Measurements from ENCODE around the gene FAM162A. TPM values are rescaled to one million over a fixed set of nuclear protein-coding genes. Genes with fewer than 3 reads are reported as not detected.

Gene FAM162A
- total RNA-seq, 1 donor from 2014 or later, result 51.2 TPM

GRCh38 chr3:122451371-122451770 lies 67.4 kb downstream of the FAM162A start:
- no peak for TF ChIP-seq CTCF (IDR thresholded peaks at IDR 0.05; ENCODE audit: unreplicated experiment)
- no peak for DNase-seq (ENCODE audit: low spot score in 2 of 2, unreplicated experiment in 2 of 2)
- H3K4me3 Mint-ChIP-seq, result no peak overlapping the region
- H3K27me3 Mint-ChIP-seq (ENCODE audit: low read depth), result no peaks in the 10 kb centered on the region
- H3K27ac Mint-ChIP-seq, result no peak overlapping the region
- H3K4me1 Mint-ChIP-seq, result no peaks in the 10 kb centered on the region
- H3K9me3 Mint-ChIP-seq, result peaks cover 18% of the 10 kb centered on the region
- peaks cover 56% of the 10 kb centered on the region for H3K36me3 Mint-ChIP-seq

DNA sequence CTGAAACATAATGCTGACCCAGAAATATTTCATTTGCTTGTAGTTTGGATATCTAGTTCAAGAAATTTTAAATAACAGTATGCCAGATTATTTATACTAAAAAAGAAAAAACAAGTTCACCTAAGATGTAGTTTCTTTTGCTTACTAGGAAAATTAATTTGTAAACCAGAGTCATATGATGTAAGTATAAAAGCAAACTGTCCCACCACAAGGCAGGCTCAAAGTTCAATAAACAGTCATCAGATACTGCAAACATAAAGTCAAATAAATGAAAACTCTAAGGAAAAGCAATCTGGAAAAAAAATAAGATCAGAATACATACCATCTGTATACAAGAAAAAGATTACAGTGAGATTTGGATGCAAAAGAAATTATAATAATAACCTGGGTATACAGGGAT lies 72.1 kb downstream of the FAM162A start:
- no peak overlapping the region for H3K4me3 Mint-ChIP-seq
- no peaks in the 10 kb centered on the region for H3K4me1 Mint-ChIP-seq
- no peak overlapping the region for H3K27ac Mint-ChIP-seq
- no peaks in the 10 kb centered on the region for H3K27me3 Mint-ChIP-seq (ENCODE audit: low read depth)
- H3K36me3 Mint-ChIP-seq, result peaks cover 30% of the 10 kb centered on the region
- no peak for TF ChIP-seq CTCF (IDR thresholded peaks at IDR 0.05; ENCODE audit: unreplicated experiment)
- no peak for DNase-seq (ENCODE audit: low spot score in 2 of 2, unreplicated experiment in 2 of 2)
- no peaks in the 10 kb centered on the region for H3K9me3 Mint-ChIP-seq

DNA sequence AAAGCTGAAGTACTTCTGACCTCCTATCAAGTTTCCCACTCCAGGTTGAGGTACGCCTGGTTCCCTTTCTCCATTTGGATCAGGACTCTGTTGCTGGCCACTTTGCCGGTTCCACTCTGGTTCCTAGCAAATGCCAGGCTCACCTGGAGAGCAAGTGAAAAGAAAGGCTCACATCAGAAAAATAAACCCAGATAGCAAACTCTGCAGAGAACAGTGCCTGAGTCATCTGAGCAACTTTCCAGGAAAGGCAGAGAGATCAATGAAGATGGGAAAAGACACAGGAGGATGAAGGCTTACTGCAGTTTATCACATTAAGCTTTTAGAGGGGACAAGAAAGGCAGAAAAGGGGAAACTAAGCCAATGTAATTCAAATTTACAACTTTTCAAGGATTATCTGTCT lies 73.7 kb downstream of the FAM162A start:
- DNase-seq (ENCODE audit: low spot score in 2 of 2, unreplicated experiment in 2 of 2), result no peak
- Mint-ChIP-seq H3K36me3 (peaks cover 32% of the 10 kb centered on the region), H3K27me3 (ENCODE audit: low read depth) (no peaks in the 10 kb centered on the region), H3K4me3 (no peak overlapping the region), H3K27ac (no peak overlapping the region), H3K4me1 (no peaks in the 10 kb centered on the region), H3K9me3 (no peaks in the 10 kb centered on the region)
- no peak for TF ChIP-seq CTCF (IDR thresholded peaks at IDR 0.05; ENCODE audit: unreplicated experiment)

DNA sequence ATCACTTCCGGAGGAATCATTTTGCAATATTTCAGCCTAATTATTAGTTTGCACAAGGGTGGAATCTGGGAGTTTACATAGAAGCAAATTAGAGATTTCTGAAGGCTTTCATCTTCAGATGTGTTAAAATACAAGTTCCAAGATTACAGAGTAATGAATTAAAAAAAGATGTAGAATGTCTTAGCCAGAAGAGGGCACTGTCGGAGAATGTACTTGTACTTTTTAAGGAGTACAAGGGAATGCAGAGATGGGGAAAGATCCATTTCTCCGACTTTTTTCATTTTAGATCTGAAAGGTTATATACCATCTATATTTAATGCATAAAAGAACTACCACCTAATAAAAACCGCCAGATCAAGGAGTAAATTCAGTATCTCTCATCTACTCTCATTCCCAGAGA lies 75.0 kb downstream of the FAM162A start:
- TF ChIP-seq CTCF (IDR thresholded peaks at IDR 0.05; ENCODE audit: unreplicated experiment), result no peak
- Mint-ChIP-seq H3K9me3 (no peaks in the 10 kb centered on the region), H3K36me3 (peaks cover 30% of the 10 kb centered on the region), H3K27me3 (ENCODE audit: low read depth) (no peaks in the 10 kb centered on the region), H3K4me1 (no peaks in the 10 kb centered on the region), H3K4me3 (no peak overlapping the region), H3K27ac (no peak overlapping the region)
- no peak for DNase-seq (ENCODE audit: low spot score in 2 of 2, unreplicated experiment in 2 of 2)

- no peak for TF ChIP-seq CTCF (IDR thresholded peaks at IDR 0.05; ENCODE audit: unreplicated experiment)
- no peaks in the 10 kb centered on the region for H3K9me3 Mint-ChIP-seq
- no peak overlapping the region for H3K4me3 Mint-ChIP-seq
- no peak overlapping the region for H3K27ac Mint-ChIP-seq
- peaks cover 33% of the 10 kb centered on the region for H3K36me3 Mint-ChIP-seq
- DNase-seq (ENCODE audit: low spot score in 2 of 2, unreplicated experiment in 2 of 2), result no peak
- H3K4me1 Mint-ChIP-seq, result no peaks in the 10 kb centered on the region
- no peaks in the 10 kb centered on the region for H3K27me3 Mint-ChIP-seq (ENCODE audit: low read depth)
These were observed 77.8 kb downstream of the FAM162A start for GRCh38 chr3:122461806-122462205.

Other genes with a start within 250 kb of the FAM162A start
- gene CASR, start 200.5 kb upstream of the FAM162A start, total RNA-seq, result 0.02 TPM in 2 of 3 replicates, not detected in the other
- not detected in 3 replicates for gene CSTA, start 58.9 kb upstream of the FAM162A start, total RNA-seq
- gene MIX23, start 951 bp upstream of the FAM162A start, total RNA-seq, result 28.6 to 34.0 TPM (median 29.8 TPM) in 3 replicates
- 5.7 to 6.2 TPM (median 6.1 TPM) in 3 replicates for gene WDR5B, start 31.9 kb downstream of the FAM162A start, total RNA-seq
- 63.4 to 66.3 TPM (median 65.6 TPM) in 3 replicates for gene KPNA1, start 130.8 kb downstream of the FAM162A start, total RNA-seq
- gene PARP9, start 180.1 kb downstream of the FAM162A start, total RNA-seq, result 27.3 to 32.5 TPM (median 30.0 TPM) in 3 replicates
- gene DTX3L, start 180.2 kb downstream of the FAM162A start, total RNA-seq, result 28.1 to 32.5 TPM (median 30.3 TPM) in 3 replicates
- gene PARP15, start 193.5 kb downstream of the FAM162A start, total RNA-seq, result 0.20 to 0.27 TPM (median 0.22 TPM) in 3 replicates

Data from mesothelial cell of epicardium (in vitro differentiated cells).